ENCODE data around the gene YPEL1.

GRCh38 chr22:21679383-21679782 lies 56.2 kb downstream of the YPEL1 start:
- TF ChIP-seq TBP (CRISPR knock-in tag; IDR thresholded peaks at IDR 0.05) = no peak
- no peak for TF ChIP-seq BRD4 (CRISPR knock-in tag; IDR thresholded peaks at IDR 0.05)
- TF ChIP-seq ARID3A (IDR thresholded peaks at IDR 0.05; ENCODE audit: low read depth, low read length) = no peak

All from HepG2 (cell line).